A549 treated with ZK216348 at 1 μM for 4 hours (cell line): Measurements from ENCODE around the gene TMEM50A. TPM values are rescaled to one million over a fixed set of nuclear protein-coding genes. Genes with fewer than 3 reads are reported as not detected.

ENCODE experiments used
- total RNA-seq: library from RNA; stranded (reverse); fragments of 200-300 nt; extraction: Qiagen RNA extraction; gene quantifications from 5 replicates; pipeline ENCODE4 v1.2.3, GENCODE V29; 2022; ENCODE audit warnings: low read depth

TMEM50A gene
- total RNA-seq: 62.0 to 96.8 TPM (median 71.2 TPM) in 5 replicates

DNA sequence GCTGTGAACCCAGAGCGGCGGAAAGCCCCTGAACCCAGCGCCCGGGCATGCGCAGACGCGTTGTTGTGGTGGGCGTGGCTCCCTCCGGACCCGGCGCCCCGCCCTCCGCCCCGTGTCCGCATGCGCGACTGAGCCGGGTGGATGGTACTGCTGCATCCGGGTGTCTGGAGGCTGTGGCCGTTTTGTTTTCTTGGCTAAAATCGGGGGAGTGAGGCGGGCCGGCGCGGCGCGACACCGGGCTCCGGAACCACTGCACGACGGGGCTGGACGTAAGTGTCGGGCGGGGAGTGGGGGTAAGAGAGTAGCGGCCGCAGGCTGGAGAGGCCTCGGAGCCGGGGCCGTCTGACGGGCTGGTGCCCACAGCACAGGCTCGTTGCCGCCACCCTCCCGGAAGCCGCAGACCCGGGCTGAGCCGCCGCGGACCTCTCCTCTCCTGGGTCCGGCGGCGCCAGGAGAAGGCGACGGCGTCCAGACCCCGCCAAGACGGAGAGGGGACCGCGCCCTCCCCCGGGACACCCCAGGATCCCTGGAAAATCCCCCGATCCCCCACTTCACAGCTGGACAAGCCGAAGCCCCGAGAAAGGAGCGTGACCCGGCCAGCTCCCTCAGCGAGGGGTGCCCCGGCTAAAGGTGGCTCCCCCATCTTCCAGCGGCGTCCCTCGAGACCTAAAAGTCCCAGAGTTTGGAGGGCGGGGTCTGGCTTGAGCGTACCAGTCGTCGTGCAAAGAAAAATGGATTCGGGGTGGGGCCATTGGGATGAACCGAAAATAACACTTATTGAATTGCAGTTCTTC, at the start of gene TMEM50A:
TSS of gene TMEM50A (plus strand) at position 147 of the 794 bp plus-strand sequence. CDS start 2,153 bp downstream, outside the sequence.

Other genes starting within 250 kb of the TMEM50A start
- 33.3 to 51.0 TPM (median 37.3 TPM) in 5 replicates for gene SYF2, start 105.8 kb upstream of the TMEM50A start, total RNA-seq
- 14.3 to 28.0 TPM (median 25.4 TPM) in 5 replicates for gene RSRP1, start 90.9 kb upstream of the TMEM50A start, total RNA-seq
- gene RHD, start 65.8 kb upstream of the TMEM50A start, total RNA-seq: not detected in 5 replicates
- 0.75 TPM in 1 of 5 replicates, not detected in the others for gene RHCE, start 82.5 kb downstream of the TMEM50A start, total RNA-seq
- 8.4 to 12.9 TPM (median 9.5 TPM) in 5 replicates for gene MACO1, start 92.6 kb downstream of the TMEM50A start, total RNA-seq
- gene LDLRAP1, start 205.3 kb downstream of the TMEM50A start, total RNA-seq: 6.2 to 11.0 TPM (median 10.4 TPM) in 5 replicates